Right lobe of liver (tissue), 6 donors: ENCODE data around the gene SLC7A10. TPM values are rescaled to one million over a fixed set of nuclear protein-coding genes. Genes with fewer than 3 reads are reported as not detected.

Experiments
- ATAC-seq, 4 donors: fragments of 200-7000 bp; cut with Tn5 transposase; one replicate each; pipeline ENCODE4 v1.9.1; 2020; ENCODE audit warnings: mild to moderate bottlenecking in 4 of 4, moderate library complexity in 4 of 4
- DNase-seq, 3 donors: peaks; one replicate each; pipeline ENCODE4 v3.0.0-alpha.2; 2020
- H3K27ac ChIP-seq, 3 donors: fragments of 200-600 bp; one replicate each; pipeline ENCODE4 v1.8.0; 2022
- H3K27me3 ChIP-seq, 2 donors: fragments of 200-600 bp; one replicate each; pipeline ENCODE4 v1.8.0; 2022
- H3K36me3 ChIP-seq, 4 donors: fragments of 200-600 bp; sonication (generic) in 1 of 4; one replicate each; pipeline versions ENCODE4 v1.5.1 to v1.8.0; 2017 to 2022; ENCODE audit warnings: control low read depth in 1 of 4
- H3K4me1 ChIP-seq, 4 donors: fragments of 200-600 bp; sonication (generic) in 1 of 4; one replicate each; pipeline versions ENCODE4 v1.5.1 to v1.8.0; 2017 to 2022; ENCODE audit warnings: control low read depth in 1 of 4
- H3K4me3 ChIP-seq, 3 donors: fragments of 200-600 bp; one replicate each; pipeline ENCODE4 v1.8.0; 2022
- H3K9me3 ChIP-seq, 4 donors: fragments of 200-600 bp; sonication (generic) in 1 of 4; one replicate each; pipeline versions ENCODE4 v1.5.1 to v1.8.0; 2017 to 2022; ENCODE audit warnings: control low read depth in 1 of 4
- CTCF ChIP-seq, 4 donors: fragments of 200-600 bp in 3 of 4; fragments of 450-650 bp in 1 of 4; IDR thresholded peaks; one replicate each; pipeline versions ENCODE4 v1.5.1 to v1.8.0; 2016 to 2022; ENCODE audit warnings: antibody characterized with exemption in 4 of 4, mild to moderate bottlenecking in 2 of 4
- POLR2A ChIP-seq: fragments of 450-650 bp; IDR thresholded peaks from one replicate; pipeline ENCODE4 v1.6.1; 2017; ENCODE audit warnings: antibody characterized with exemption, mild to moderate bottlenecking
- WGBS: methylation state at CpG from one replicate; pipeline ENCODE4 v1.1.6; 2018; ENCODE audit warnings: low coverage, low lambda C conversion rate; ENCODE audit not compliant: insufficient coverage; ENCODE audit errors: missing lambda C conversion rate; 5-methylcytosine and 5-hydroxymethylcytosine counted together
- intact Hi-C, 2 donors: fragments of 100-400 bp; cut with DNase I; formaldehyde crosslinking; loops; one replicate each; pipeline versions ENCODE4 v1.11.2 to v1.14.1; 2022
- total RNA-seq, 6 experiments: library from RNA; depleted of rRNA in 2 of 6; stranded (reverse); fragments of >200 nt in 2 of 6; fragmentation: NEBNext Ultra II Directional in 3 of 6; extraction: Animal tissue kit (Norgen Biotek cat#: 25700) in 3 of 6; gene quantifications; one replicate each; pipeline versions ENCODE4 v1.1.0 to v1.2.4, GENCODE V29; 2016 to 2023
- donor health status: DM: no; HTN: yes; CAD: no.
- donor health status: DM: no; HTN: no; CAD: no.
- donor health status: DM: no; HTN: no; CAD: no.
- donor health status: DM: no; HTN: yes; CAD: no.
- donor health status: DM: no; HTN: yes; CAD: no.

Gene SLC7A10
- total RNA-seq, 6 experiments from 2014 or later, result not detected

DNA sequence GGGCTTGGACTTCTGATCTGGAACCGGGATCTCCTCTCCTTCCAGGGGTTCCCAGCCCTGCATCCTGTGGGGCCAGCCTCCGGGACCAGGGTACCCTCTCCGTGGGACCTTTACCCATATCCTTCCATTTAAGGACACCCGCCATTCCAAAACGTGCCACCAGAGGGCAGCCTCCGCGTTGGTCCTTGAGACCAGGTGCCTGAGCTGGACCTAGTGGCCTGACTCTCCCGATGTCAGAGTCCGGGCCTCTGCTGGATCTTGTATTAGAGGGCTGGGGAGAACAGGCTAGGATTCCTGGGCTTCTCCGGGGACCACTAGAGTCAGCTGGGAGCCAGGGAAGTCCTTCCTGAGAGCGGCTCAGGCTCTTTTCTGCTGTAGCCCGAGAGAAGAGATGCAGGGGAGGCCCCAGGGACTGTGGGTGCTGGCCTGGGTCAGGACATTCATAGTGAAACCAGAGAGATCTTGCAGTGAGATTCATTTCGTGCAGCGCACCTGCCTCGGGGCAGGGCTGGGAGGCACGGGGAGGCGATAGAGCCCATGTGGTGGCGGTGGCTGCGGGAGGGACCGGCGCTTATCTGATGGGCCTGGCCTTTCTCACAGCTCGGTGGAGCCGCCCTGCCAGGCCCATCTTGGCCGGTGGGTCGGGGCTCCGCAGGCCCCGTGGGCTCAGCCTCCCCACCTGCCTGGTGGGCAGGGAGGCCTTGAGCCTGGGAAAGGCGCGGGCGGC lies 9.8 kb upstream of the SLC7A10 start:
- intact Hi-C loops, result loop anchor here (5.0 kb wide), 4 partner anchors 72 to 537 kb away; no protein-coding TSS in a partner anchor
- no peaks in the 10 kb centered on the region for H3K36me3 ChIP-seq
- H3K4me1 ChIP-seq, result peaks cover 0 to 8% (median 0%) of the 10 kb centered on the region in 4 donors
- ATAC-seq (peak; percentile 86 to 94 (median 90)), DNase-seq (peak; percentile 86 to 89 (median 88))
- 17% methylated on average over 7 of the region's 30 CpGs for WGBS
- no peaks in the 10 kb centered on the region for H3K27me3 ChIP-seq
- peak overlapping the region in 2 of 3 donors; percentile 29 to 33 for H3K27ac ChIP-seq
- no peaks in the 10 kb centered on the region for H3K9me3 ChIP-seq
- no peak overlapping the region for H3K4me3 ChIP-seq
- TF ChIP-seq POLR2A, result no peak
- TF ChIP-seq CTCF (IDR thresholded peaks at IDR 0.05), result peak; percentile 92 to 95 (median 93)

DNA sequence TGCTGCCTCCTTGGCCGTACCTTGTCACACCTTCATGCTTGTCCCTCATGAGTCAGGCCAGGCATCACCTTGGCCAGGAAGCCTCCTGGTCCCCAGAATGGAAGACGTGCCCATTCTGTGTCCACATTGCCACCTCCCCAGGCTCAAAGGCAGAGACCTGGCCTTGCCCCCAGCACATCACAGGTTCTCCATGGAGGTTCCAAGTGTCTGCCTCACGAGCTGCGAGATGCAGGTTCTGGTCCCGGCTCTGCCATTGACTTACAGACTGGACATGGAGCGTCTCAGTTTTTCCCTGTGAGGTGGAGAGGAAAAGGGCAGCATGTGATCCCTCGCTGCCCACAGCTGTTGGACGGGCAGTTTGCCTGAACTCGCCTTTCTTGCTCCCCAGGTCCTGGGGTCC lies 9.1 kb upstream of the SLC7A10 start:
- Histone ChIP-seq H3K9me3 (no peaks in the 10 kb centered on the region), H3K4me3 (no peak overlapping the region), H3K27ac (no peak overlapping the region), H3K36me3 (no peaks in the 10 kb centered on the region), H3K27me3 (no peaks in the 10 kb centered on the region), H3K4me1 (peaks cover 0 to 7% (median 0%) of the 10 kb centered on the region in 4 donors)
- intact Hi-C loops, result loop anchor here (5.0 kb wide), 4 partner anchors 73 to 538 kb away; no protein-coding TSS in a partner anchor
- 13% methylated on average over 3 of the region's 9 CpGs for WGBS
- ATAC-seq (no peak), DNase-seq (peak in 1 of 3 donors; percentile 47)
- TF ChIP-seq POLR2A (no peak), CTCF (IDR thresholded peaks at IDR 0.05) (no peak)

- WGBS, result 73% methylated on average over 2 of the region's 8 CpGs
- DNase-seq (peak in 1 of 3 donors; percentile 45), ATAC-seq (no peak)
- Histone ChIP-seq H3K4me1 (peaks cover 0 to 7% (median 0%) of the 10 kb centered on the region in 4 donors), H3K27me3 (no peaks in the 10 kb centered on the region), H3K36me3 (no peaks in the 10 kb centered on the region), H3K4me3 (no peak overlapping the region), H3K9me3 (no peaks in the 10 kb centered on the region), H3K27ac (no peak overlapping the region)
- intact Hi-C loops, result no loop called here
- TF ChIP-seq CTCF (IDR thresholded peaks at IDR 0.05) (no peak), POLR2A (no peak)
These were observed 8.4 kb upstream of the SLC7A10 start for GRCh38 chr19:33234092-33234491.

DNA sequence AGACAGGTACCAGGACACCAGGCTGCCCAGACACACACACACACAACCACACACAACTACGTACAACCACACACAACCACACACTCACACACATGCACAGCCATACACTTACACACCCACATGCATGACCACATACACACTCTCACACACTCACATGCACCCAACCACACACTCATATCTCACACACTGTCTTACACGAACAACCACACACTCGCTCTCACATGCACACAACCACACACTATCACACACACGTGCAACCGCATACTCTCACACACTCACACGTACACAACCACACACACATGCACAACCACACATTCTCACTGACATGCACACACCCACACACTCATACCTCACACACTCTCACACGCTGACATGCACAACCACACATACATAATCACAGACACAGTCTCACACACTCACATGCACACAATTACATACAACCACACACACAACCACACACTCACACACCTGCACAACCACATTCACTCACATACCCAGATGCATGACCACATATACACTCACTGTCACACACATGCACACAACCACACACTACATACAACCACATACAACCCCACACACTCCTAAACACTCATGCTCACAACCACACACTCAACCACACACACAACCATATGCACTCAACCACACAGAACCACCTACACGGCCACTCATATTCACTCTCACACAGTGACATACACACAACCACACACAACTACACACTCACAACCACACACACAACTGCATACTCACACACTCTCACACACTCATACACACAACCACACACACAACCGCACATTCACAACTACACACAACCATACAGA lies 7.6 kb upstream of the SLC7A10 start:
- Histone ChIP-seq H3K27me3 (no peaks in the 10 kb centered on the region), H3K4me3 (no peak overlapping the region), H3K4me1 (peaks cover 0 to 7% (median 0%) of the 10 kb centered on the region in 4 donors), H3K27ac (no peak overlapping the region), H3K36me3 (no peaks in the 10 kb centered on the region), H3K9me3 (peaks cover 0 to under 1% (median under 1%) of the 10 kb centered on the region in 4 donors)
- peak in 1 of 3 donors; percentile 3 for DNase-seq
- no peak for TF ChIP-seq POLR2A
- no peak for TF ChIP-seq CTCF (IDR thresholded peaks at IDR 0.05)
- no peak for ATAC-seq
- intact Hi-C loops, result no loop called here
- WGBS, result 89% methylated on average over 9 of the region's 9 CpGs
